Liver (tissue), 9 donors: ENCODE data around the gene TMEM269. TPM values are rescaled to one million over a fixed set of nuclear protein-coding genes. Genes with fewer than 3 reads are reported as not detected.
A peak's percentile ranks its signal among the peaks of the same experiment; 100 is the strongest.

Source experiments
- DNase-seq: peaks from one replicate; pipeline ENCODE4 v3.0.0-alpha.2; 2017; ENCODE audit warnings: low spot score
- H3K27ac ChIP-seq, 2 donors: one replicate each; pipeline ENCODE4 v1.7.0; 2013; ENCODE audit warnings: inconsistent platforms in 2 of 2, low read length in 2 of 2, control low read depth in 1 of 2, low read depth in 1 of 2, mild to moderate bottlenecking in 1 of 2
- H3K27me3 ChIP-seq, 4 donors: one replicate each; pipeline versions ENCODE4 v1.6.1 to v1.7.0; 2013; ENCODE audit warnings: low read length in 3 of 4, inconsistent platforms in 1 of 4, mild to moderate bottlenecking in 1 of 4, moderate library complexity in 1 of 4; ENCODE audit not compliant: control insufficient read depth in 4 of 4, insufficient read depth in 4 of 4
- H3K36me3 ChIP-seq, 4 donors: one replicate each; pipeline versions ENCODE4 v1.6.1 to v1.7.0; 2013; ENCODE audit warnings: low read length in 3 of 4, mild to moderate bottlenecking in 3 of 4, low read depth in 1 of 4, moderate library complexity in 1 of 4; ENCODE audit not compliant: control insufficient read depth in 4 of 4, insufficient read depth in 3 of 4
- H3K4me1 ChIP-seq, 4 donors: one replicate each; pipeline versions ENCODE4 v1.6.1 to v1.7.0; 2013; ENCODE audit warnings: low read length in 3 of 4, mild to moderate bottlenecking in 3 of 4, moderate library complexity in 1 of 4; ENCODE audit not compliant: control insufficient read depth in 4 of 4, insufficient read depth in 4 of 4
- H3K4me3 ChIP-seq, 3 donors: one replicate each; pipeline versions ENCODE4 v1.6.1 to v1.7.0; 2013; ENCODE audit warnings: low read length in 3 of 3, control low read depth in 1 of 3, low read depth in 1 of 3, mild to moderate bottlenecking in 1 of 3
- H3K9ac ChIP-seq, 2 donors: one replicate each; pipeline ENCODE4 v1.7.0; 2013; ENCODE audit warnings: low read length in 2 of 2, mild to moderate bottlenecking in 2 of 2, moderate library complexity in 2 of 2, control low read depth in 1 of 2, low read depth in 1 of 2
- H3K9me3 ChIP-seq, 4 donors: one replicate each; pipeline versions ENCODE4 v1.6.1 to v1.7.0; 2013; ENCODE audit warnings: low read length in 3 of 4; ENCODE audit not compliant: control insufficient read depth in 4 of 4
- ATF3 ChIP-seq: IDR thresholded peaks from 2 replicates; pipeline ENCODE4 v1.6.1; 2016; ENCODE audit warnings: antibody characterized with exemption
- EGR1 ChIP-seq, 2 donors: IDR thresholded peaks; 2 replicates each; pipeline ENCODE4 v1.6.1; 2016 to 2018; ENCODE audit warnings: antibody characterized with exemption in 2 of 2, low read depth in 2 of 2
- FOXA1 ChIP-seq: IDR thresholded peaks from 2 replicates; pipeline ENCODE4 v1.6.1; 2016; ENCODE audit warnings: antibody characterized with exemption
- FOXA2 ChIP-seq: IDR thresholded peaks from 2 replicates; pipeline ENCODE4 v1.6.1; 2016; ENCODE audit warnings: antibody characterized with exemption
- GABPA ChIP-seq, 2 donors: IDR thresholded peaks in 1 of 2; conservative IDR thresholded peaks in 1 of 2; 2 replicates each; pipeline ENCODE4 v1.6.1; 2016; ENCODE audit warnings: antibody characterized with exemption in 2 of 2, mild to moderate bottlenecking in 1 of 2, moderate library complexity in 1 of 2
- HNF4A ChIP-seq, 2 donors: conservative IDR thresholded peaks; 2 replicates each; pipeline ENCODE4 v1.6.1; 2016; ENCODE audit warnings: antibody characterized with exemption in 2 of 2, mild to moderate bottlenecking in 2 of 2
- HNF4G ChIP-seq: IDR thresholded peaks from 2 replicates; pipeline ENCODE4 v1.6.1; 2016; ENCODE audit warnings: antibody characterized with exemption
- JUND ChIP-seq, 2 donors: IDR thresholded peaks; 2 replicates each; pipeline ENCODE4 v1.6.1; 2016; ENCODE audit warnings: antibody characterized with exemption in 2 of 2
- MAX ChIP-seq: IDR thresholded peaks from 2 replicates; pipeline ENCODE4 v1.6.1; 2016; ENCODE audit warnings: antibody characterized with exemption
- NR2F2 ChIP-seq: IDR thresholded peaks from 2 replicates; pipeline ENCODE4 v1.6.1; 2016; ENCODE audit warnings: antibody characterized with exemption
- RAD21 ChIP-seq, 2 donors: IDR thresholded peaks; 2 replicates each; pipeline ENCODE4 v1.6.1; 2016; ENCODE audit warnings: antibody characterized with exemption in 2 of 2, mild to moderate bottlenecking in 2 of 2
- REST ChIP-seq: IDR thresholded peaks from 2 replicates; pipeline ENCODE4 v1.6.1; 2016; ENCODE audit warnings: antibody characterized with exemption, mild to moderate bottlenecking
- RXRA ChIP-seq, 2 donors: IDR thresholded peaks; 2 replicates each; pipeline ENCODE4 v1.6.1; 2017 to 2018; ENCODE audit warnings: antibody characterized with exemption in 2 of 2, mild to moderate bottlenecking in 1 of 2
- SP1 ChIP-seq: IDR thresholded peaks from 2 replicates; pipeline ENCODE4 v1.6.1; 2018; ENCODE audit warnings: antibody characterized with exemption, mild to moderate bottlenecking
- TAF1 ChIP-seq: conservative IDR thresholded peaks from 2 replicates; pipeline ENCODE4 v1.6.1; 2016; ENCODE audit warnings: antibody characterized with exemption, mild to moderate bottlenecking
- YY1 ChIP-seq: IDR thresholded peaks from 2 replicates; pipeline ENCODE4 v1.6.1; 2016; ENCODE audit warnings: antibody characterized with exemption, mild to moderate bottlenecking
- WGBS: extraction: QIAGEN DNeasy Blood & Tissue Kit; methylation state at CpG from one replicate; pipeline ENCODE4 v1.1.7; 2013; 5-methylcytosine and 5-hydroxymethylcytosine counted together
- polyA plus RNA-seq, 2 donors: library from polyadenylated mRNA; stranded (reverse) in 1 of 2; unstranded in 1 of 2; fragments of 200-250 nt in 1 of 2; fragments of >200 nt in 1 of 2; fragmentation: Nextera tagmentation in 1 of 2; extraction: Ambion mirVana in 1 of 2; gene quantifications; one replicate each; pipeline versions ENCODE4 v1.2.1 to v1.2.3, GENCODE V29; 2013 to 2015
- total RNA-seq, 2 donors: library from RNA; depleted of rRNA; stranded (reverse); fragments of >200 nt; gene quantifications; one replicate each; pipeline ENCODE4 v1.2.3, GENCODE V29; 2014
- TF ChIP-seq, protein P1 (sequence below): fragments of 150-350 bp; IDR thresholded peaks from 2 replicates; pipeline ENCODE4 v1.5.1; 2017; ENCODE audit warnings: improper control_type of control experiment, low read depth, low read length; ENCODE audit not compliant: missing input control
- TF ChIP-seq, protein P2 (sequence below): IDR thresholded peaks from 2 replicates; pipeline ENCODE4 v1.6.1; 2016; ENCODE audit warnings: antibody characterized with exemption
- donor health status: healthy.
- donor health status: healthy.
- donor health status: healthy.
- donor health status: healthy.
- donor health status: healthy.

Gene TMEM269
- total and polyA plus RNA-seq, 4 donors = 0.05 to 0.08 TPM; not detected in 2

DNA sequence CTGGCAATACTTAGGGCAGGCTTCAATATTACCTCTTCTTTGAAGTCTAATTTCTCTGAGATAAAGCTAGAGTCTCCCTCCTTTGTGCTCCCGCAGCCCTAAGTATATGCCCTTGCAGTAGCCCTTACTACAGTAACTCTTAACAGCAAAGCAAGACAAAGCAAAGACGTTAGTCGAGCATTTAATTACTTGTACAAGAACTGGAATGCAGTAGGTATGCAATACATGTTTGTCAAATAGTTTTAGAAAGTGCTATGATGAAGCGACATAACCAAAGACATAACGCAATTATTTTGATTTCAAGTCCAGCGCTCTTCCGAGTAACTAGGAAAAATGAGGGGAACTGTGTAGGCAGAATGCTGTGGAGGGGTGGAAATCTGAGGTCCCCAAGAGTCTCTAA lies 19.5 kb upstream of the TMEM269 start:
- 49% methylated on average over 7 of the region's 7 CpGs for WGBS
- peaks cover 0 to 3% (median 0%) of the 10 kb centered on the region in 4 donors for H3K36me3 ChIP-seq
- no peak for DNase-seq
- peaks cover 7 to 36% (median 22%) of the 10 kb centered on the region in 4 donors for H3K4me1 ChIP-seq
- peak overlapping the region in 2 of 3 donors; percentile 79 to 94 for H3K4me3 ChIP-seq
- no peaks in the 10 kb centered on the region for H3K9me3 ChIP-seq
- H3K9ac ChIP-seq = peak overlapping the region; percentile 37 to 65
- TF ChIP-seq NR2F2 (no peak), TAF1 (no peak), ATF3 (no peak), RAD21 (IDR thresholded peaks at IDR 0.05) (no peak), HNF4G (no peak), MAX (no peak), HNF4A (conservative IDR thresholded peaks at IDR 0.05) (no peak), FOXA1 (no peak), YY1 (no peak), FOXA2 (no peak), EGR1 (IDR thresholded peaks at IDR 0.05; ENCODE audit: low read depth in 2 of 2) (no peak), RXRA (IDR thresholded peaks at IDR 0.05) (no peak), SP1 (no peak), GABPA (IDR thresholded peaks at IDR 0.05 in 1 of 2, conservative IDR thresholded peaks at IDR 0.05 in 1 of 2) (no peak), REST (no peak), JUND (IDR thresholded peaks at IDR 0.05) (no peak)
- TF ChIP-seq, protein P1, sequence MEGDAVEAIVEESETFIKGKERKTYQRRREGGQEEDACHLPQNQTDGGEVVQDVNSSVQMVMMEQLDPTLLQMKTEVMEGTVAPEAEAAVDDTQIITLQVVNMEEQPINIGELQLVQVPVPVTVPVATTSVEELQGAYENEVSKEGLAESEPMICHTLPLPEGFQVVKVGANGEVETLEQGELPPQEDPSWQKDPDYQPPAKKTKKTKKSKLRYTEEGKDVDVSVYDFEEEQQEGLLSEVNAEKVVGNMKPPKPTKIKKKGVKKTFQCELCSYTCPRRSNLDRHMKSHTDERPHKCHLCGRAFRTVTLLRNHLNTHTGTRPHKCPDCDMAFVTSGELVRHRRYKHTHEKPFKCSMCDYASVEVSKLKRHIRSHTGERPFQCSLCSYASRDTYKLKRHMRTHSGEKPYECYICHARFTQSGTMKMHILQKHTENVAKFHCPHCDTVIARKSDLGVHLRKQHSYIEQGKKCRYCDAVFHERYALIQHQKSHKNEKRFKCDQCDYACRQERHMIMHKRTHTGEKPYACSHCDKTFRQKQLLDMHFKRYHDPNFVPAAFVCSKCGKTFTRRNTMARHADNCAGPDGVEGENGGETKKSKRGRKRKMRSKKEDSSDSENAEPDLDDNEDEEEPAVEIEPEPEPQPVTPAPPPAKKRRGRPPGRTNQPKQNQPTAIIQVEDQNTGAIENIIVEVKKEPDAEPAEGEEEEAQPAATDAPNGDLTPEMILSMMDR = no peak
- TF ChIP-seq, protein P2, sequence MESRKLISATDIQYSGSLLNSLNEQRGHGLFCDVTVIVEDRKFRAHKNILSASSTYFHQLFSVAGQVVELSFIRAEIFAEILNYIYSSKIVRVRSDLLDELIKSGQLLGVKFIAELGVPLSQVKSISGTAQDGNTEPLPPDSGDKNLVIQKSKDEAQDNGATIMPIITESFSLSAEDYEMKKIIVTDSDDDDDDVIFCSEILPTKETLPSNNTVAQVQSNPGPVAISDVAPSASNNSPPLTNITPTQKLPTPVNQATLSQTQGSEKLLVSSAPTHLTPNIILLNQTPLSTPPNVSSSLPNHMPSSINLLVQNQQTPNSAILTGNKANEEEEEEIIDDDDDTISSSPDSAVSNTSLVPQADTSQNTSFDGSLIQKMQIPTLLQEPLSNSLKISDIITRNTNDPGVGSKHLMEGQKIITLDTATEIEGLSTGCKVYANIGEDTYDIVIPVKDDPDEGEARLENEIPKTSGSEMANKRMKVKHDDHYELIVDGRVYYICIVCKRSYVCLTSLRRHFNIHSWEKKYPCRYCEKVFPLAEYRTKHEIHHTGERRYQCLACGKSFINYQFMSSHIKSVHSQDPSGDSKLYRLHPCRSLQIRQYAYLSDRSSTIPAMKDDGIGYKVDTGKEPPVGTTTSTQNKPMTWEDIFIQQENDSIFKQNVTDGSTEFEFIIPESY = no peak
- no peaks in the 10 kb centered on the region for H3K27me3 ChIP-seq
- H3K27ac ChIP-seq = no peak overlapping the region
